Osteocyte (in vitro differentiated cells): ENCODE results near the gene ATP5F1B. TPM values are rescaled to one million over a fixed set of nuclear protein-coding genes. Genes with fewer than 3 reads are reported as not detected.

ENCODE experiments used
- DNase-seq: peaks from one replicate; pipeline ENCODE4 v3.0.0; 2021; ENCODE audit warnings: mixed read lengths; ENCODE audit not compliant: unreplicated experiment; ENCODE audit errors: extremely low spot score
- H3K27ac Mint-ChIP-seq: one replicate; pipeline ENCODE4 v1.8.0; 2021; ENCODE audit warnings: mild to moderate bottlenecking, mixed read lengths; ENCODE audit not compliant: unreplicated experiment
- H3K27me3 Mint-ChIP-seq: one replicate; pipeline ENCODE4 v1.8.0; 2021; ENCODE audit warnings: mixed read lengths; ENCODE audit not compliant: unreplicated experiment
- H3K36me3 Mint-ChIP-seq: one replicate; pipeline ENCODE4 v1.8.0; 2021; ENCODE audit warnings: mixed read lengths; ENCODE audit not compliant: unreplicated experiment
- H3K4me1 Mint-ChIP-seq: one replicate; pipeline ENCODE4 v1.8.0; 2021; ENCODE audit warnings: mixed read lengths; ENCODE audit not compliant: unreplicated experiment
- H3K4me3 Mint-ChIP-seq: one replicate; pipeline ENCODE4 v1.8.0; 2021; ENCODE audit warnings: mild to moderate bottlenecking, moderate library complexity, mixed read lengths; ENCODE audit not compliant: unreplicated experiment
- H3K9me3 Mint-ChIP-seq: one replicate; pipeline ENCODE4 v1.8.0; 2021; ENCODE audit warnings: mixed read lengths; ENCODE audit not compliant: unreplicated experiment
- CTCF ChIP-seq: fragments of 200-600 bp; sonication (generic); IDR thresholded peaks from 2 replicates; pipeline ENCODE4 v1.5.0; 2021; ENCODE audit warnings: antibody characterized with exemption, mild to moderate bottlenecking, moderate library complexity
- total RNA-seq: library from RNA; stranded (reverse); gene quantifications from 2 replicates; pipeline ENCODE4 v1.2.1, GENCODE V29; 2021

The ATP5F1B gene
- total RNA-seq, 1 donor from 2014 or later = 423 TPM

- TF ChIP-seq CTCF = no peak
- H3K27ac Mint-ChIP-seq = peak overlapping the region; percentile 92
- no peak for DNase-seq
- peaks cover 59% of the 10 kb centered on the region for H3K4me1 Mint-ChIP-seq
- no peaks in the 10 kb centered on the region for H3K9me3 Mint-ChIP-seq
- peak overlapping the region; percentile 87 for H3K4me3 Mint-ChIP-seq
- H3K36me3 Mint-ChIP-seq = peaks cover 10% of the 10 kb centered on the region
- H3K27me3 Mint-ChIP-seq = no peaks in the 10 kb centered on the region
Observed at GRCh38 chr12:56628671-56629458, 16.9 kb downstream of the ATP5F1B start.

GRCh38 chr12:56626701-56627100 is 19.1 kb downstream of the ATP5F1B start:
- Mint-ChIP-seq H3K4me1 (peaks cover 40% of the 10 kb centered on the region), H3K9me3 (no peaks in the 10 kb centered on the region), H3K27me3 (no peaks in the 10 kb centered on the region), H3K4me3 (no peak overlapping the region), H3K27ac (no peak overlapping the region), H3K36me3 (peaks cover 13% of the 10 kb centered on the region)
- DNase-seq = no peak
- no peak for TF ChIP-seq CTCF

- no peak overlapping the region for H3K27ac Mint-ChIP-seq
- no peaks in the 10 kb centered on the region for H3K27me3 Mint-ChIP-seq
- H3K4me3 Mint-ChIP-seq = no peak overlapping the region
- no peak for TF ChIP-seq CTCF
- H3K4me1 Mint-ChIP-seq = peaks cover 14% of the 10 kb centered on the region
- H3K36me3 Mint-ChIP-seq = peaks cover 24% of the 10 kb centered on the region
- H3K9me3 Mint-ChIP-seq = no peaks in the 10 kb centered on the region
- no peak for DNase-seq
Observed at GRCh38 chr12:56622535-56622934, 23.2 kb downstream of the ATP5F1B start.

GRCh38 chr12:56616925-56617324 is 28.9 kb downstream of the ATP5F1B start:
- no peak for DNase-seq
- Mint-ChIP-seq H3K9me3 (no peaks in the 10 kb centered on the region), H3K36me3 (peaks cover 62% of the 10 kb centered on the region), H3K27me3 (no peaks in the 10 kb centered on the region), H3K4me1 (no peaks in the 10 kb centered on the region), H3K27ac (no peak overlapping the region), H3K4me3 (no peak overlapping the region)
- TF ChIP-seq CTCF = no peak

- Mint-ChIP-seq H3K4me1 (no peaks in the 10 kb centered on the region), H3K27ac (no peak overlapping the region), H3K9me3 (no peaks in the 10 kb centered on the region), H3K4me3 (no peak overlapping the region), H3K36me3 (peaks cover 69% of the 10 kb centered on the region), H3K27me3 (no peaks in the 10 kb centered on the region)
- no peak for TF ChIP-seq CTCF
- DNase-seq = no peak
Observed at GRCh38 chr12:56616244-56616643, 29.5 kb downstream of the ATP5F1B start.
